Colonic mucosa (tissue), 4 donors: ENCODE measurements around the gene CSTB. TPM values are rescaled to one million over a fixed set of nuclear protein-coding genes. Genes with fewer than 3 reads are reported as not detected.

ENCODE experiments used
- DNase-seq: peaks from one replicate; pipeline ENCODE4 v3.0.0-alpha.2; 2020
- H3K27ac ChIP-seq: fragments of 200-600 bp; one replicate; pipeline ENCODE4 v1.8.0; 2021
- H3K27me3 ChIP-seq: fragments of 200-600 bp; one replicate; pipeline ENCODE4 v1.8.0; 2021
- H3K36me3 ChIP-seq: fragments of 200-600 bp; one replicate; pipeline ENCODE4 v1.8.0; 2021
- H3K4me1 ChIP-seq: fragments of 200-600 bp; one replicate; pipeline ENCODE4 v1.8.0; 2021; ENCODE audit warnings: mild to moderate bottlenecking
- H3K4me3 ChIP-seq: fragments of 200-600 bp; one replicate; pipeline ENCODE4 v1.8.0; 2021
- H3K9ac ChIP-seq, 2 donors: one replicate each; pipeline ENCODE4 v1.7.0; 2013; ENCODE audit warnings: control low read depth in 2 of 2, low read depth in 2 of 2, low read length in 2 of 2
- H3K9me3 ChIP-seq: fragments of 200-600 bp; one replicate; pipeline ENCODE4 v1.8.0; 2021
- CTCF ChIP-seq: fragments of 200-600 bp; IDR thresholded peaks from one replicate; pipeline ENCODE4 v1.8.0; 2022; ENCODE audit warnings: antibody characterized with exemption, mild to moderate bottlenecking
- intact Hi-C: fragments of 100-400 bp; cut with DNase I; formaldehyde crosslinking; loops from one replicate; pipeline ENCODE4 v1.14.1; 2022
- total RNA-seq, 2 donors: library from RNA; stranded (reverse); fragmentation: NEBNext Ultra II Directional in 1 of 2; extraction: Animal tissue kit (Norgen Biotek cat#: 25700) in 1 of 2; gene quantifications; one replicate each; pipeline ENCODE4 v1.2.1, GENCODE V29; 2021
- donor health status: healthy.
- donor health status: DM: no; HTN: no; CAD: no.
- donor health status: DM: no; HTN: no; CAD: no.

The CSTB gene
- total RNA-seq, 2 donors from 2014 or later, result 67.5 to 86.6 TPM

DNA sequence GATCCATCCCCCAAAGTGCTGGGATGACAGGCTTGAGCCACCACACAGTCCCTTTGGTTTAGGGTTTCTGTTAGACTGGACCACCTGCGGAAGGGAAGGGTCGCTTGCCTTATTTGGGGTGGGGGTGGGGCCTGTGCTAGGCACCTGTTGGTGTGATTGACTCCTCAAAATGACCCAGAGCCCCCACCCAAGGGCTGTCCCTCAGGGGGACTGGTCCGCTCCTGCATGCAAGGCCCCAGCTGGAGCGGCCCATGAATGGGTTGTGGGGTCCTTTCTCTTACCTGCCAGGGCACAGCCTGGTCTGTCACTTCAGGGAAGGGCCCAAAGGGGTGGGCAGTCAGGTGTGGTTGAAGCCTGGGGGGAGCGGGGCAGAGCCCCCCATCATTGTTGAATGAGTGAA lies 1.8 kb upstream of the CSTB start:
- H3K27ac ChIP-seq, result no peak overlapping the region
- TF ChIP-seq CTCF, result no peak
- no peaks in the 10 kb centered on the region for H3K9me3 ChIP-seq
- H3K4me1 ChIP-seq, result peaks cover 10% of the 10 kb centered on the region
- H3K36me3 ChIP-seq, result peaks cover 7% of the 10 kb centered on the region
- no peaks in the 10 kb centered on the region for H3K27me3 ChIP-seq
- DNase-seq, result no peak
- intact Hi-C loops, result no loop called here
- H3K4me3 ChIP-seq, result no peak overlapping the region
- H3K9ac ChIP-seq, result peak overlapping the region in 1 of 2 donors; percentile 55

- Histone ChIP-seq H3K27ac (no peak overlapping the region), H3K36me3 (peaks cover 7% of the 10 kb centered on the region), H3K9ac (peak overlapping the region; percentile 85 to 94), H3K4me3 (peak overlapping the region; percentile 86), H3K9me3 (no peaks in the 10 kb centered on the region), H3K4me1 (peaks cover 10% of the 10 kb centered on the region), H3K27me3 (no peaks in the 10 kb centered on the region)
- DNase-seq, result no peak
- no peak for TF ChIP-seq CTCF
- intact Hi-C loops, result no loop called here
These were observed 918 bp downstream of the CSTB start for GRCh38 chr21:43775190-43775589.

- Histone ChIP-seq H3K4me3 (no peak overlapping the region), H3K27me3 (no peaks in the 10 kb centered on the region), H3K9ac (no peak overlapping the region), H3K4me1 (peaks cover 10% of the 10 kb centered on the region), H3K27ac (no peak overlapping the region), H3K36me3 (peaks cover 7% of the 10 kb centered on the region), H3K9me3 (no peaks in the 10 kb centered on the region)
- no peak for TF ChIP-seq CTCF
- no peak for DNase-seq
- intact Hi-C loops, result no loop called here
These were observed 1.9 kb downstream of the CSTB start for GRCh38 chr21:43774163-43774562.

DNA sequence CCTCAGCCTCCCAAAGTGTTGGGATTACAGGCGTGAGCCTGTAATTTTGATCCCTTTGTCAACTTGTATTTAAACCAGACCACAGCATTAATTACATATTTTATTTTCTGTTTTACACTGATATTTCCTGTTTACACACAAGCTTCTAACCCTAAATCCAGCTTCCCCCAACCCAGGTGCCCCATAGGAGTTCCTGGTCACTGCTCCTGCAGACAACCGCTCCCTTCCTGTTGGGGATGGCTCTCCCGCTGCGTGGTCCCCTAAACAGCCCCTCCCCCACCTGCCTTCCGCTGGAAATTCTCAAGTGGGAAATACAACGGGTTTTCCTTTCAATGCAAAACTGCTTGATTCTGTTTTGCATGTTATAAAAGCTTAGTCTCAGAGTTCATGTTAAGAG lies 3.7 kb downstream of the CSTB start:
- H3K4me3 ChIP-seq, result no peak overlapping the region
- H3K36me3 ChIP-seq, result peaks cover 7% of the 10 kb centered on the region
- H3K27me3 ChIP-seq, result no peaks in the 10 kb centered on the region
- H3K4me1 ChIP-seq, result peaks cover 14% of the 10 kb centered on the region
- no peak for DNase-seq
- TF ChIP-seq CTCF, result no peak
- H3K9me3 ChIP-seq, result no peaks in the 10 kb centered on the region
- H3K27ac ChIP-seq, result no peak overlapping the region
- intact Hi-C loops, result no loop called here
- no peak overlapping the region for H3K9ac ChIP-seq

- Histone ChIP-seq H3K4me3 (no peak overlapping the region), H3K9ac (no peak overlapping the region), H3K36me3 (peaks cover 7% of the 10 kb centered on the region), H3K9me3 (no peaks in the 10 kb centered on the region), H3K27me3 (no peaks in the 10 kb centered on the region), H3K27ac (no peak overlapping the region), H3K4me1 (peaks cover 15% of the 10 kb centered on the region)
- no peak for TF ChIP-seq CTCF
- DNase-seq, result no peak
- intact Hi-C loops, result no loop called here
These were observed 4.2 kb downstream of the CSTB start for GRCh38 chr21:43771698-43772424.
